ENCODE results near the gene SUN1.

GRCh38 chr7:897086-897485, 64.8 kb downstream of the SUN1 start:
- TF ChIP-seq CTCF (IDR thresholded peaks at IDR 0.05; ENCODE audit: low read length) = no peak
- TF ChIP-seq EZH2 (optimal IDR thresholded peaks at IDR 0.05; ENCODE audit: low read depth, low read length) = no peak
